Fibroblast of mammary gland (primary cell): ENCODE measurements around the gene NUSAP1.
"Not testable (repeated sequence)": the region's sequence is repeated elsewhere in the genome, so short reads cannot be mapped to it uniquely, and the experiment has no call there.

ENCODE experiments used
- DNase-seq: peaks from one replicate; pipeline ENCODE4 v3.0.0-alpha.2; 2010; ENCODE audit warnings: low read depth
- H3K4me3 ChIP-seq: 2 replicates; pipeline ENCODE4 v1.5.1; 2011; ENCODE audit warnings: low read depth, mild to moderate bottlenecking, low read length, moderate library complexity; ENCODE audit not compliant: control insufficient read depth
- TF ChIP-seq, protein P1 (sequence below): conservative IDR thresholded peaks from 2 replicates; pipeline ENCODE4 v1.5.1; 2011; ENCODE audit warnings: low read depth, low read length, inconsistent platforms; ENCODE audit not compliant: control insufficient read depth, insufficient read depth

NUSAP1 gene

GRCh38 chr15:41332194-41333025, at the start of gene NUSAP1, which contains the start of gene OIP5:
Gene NUSAP1, plus strand, starts transcription at chr15:41332881. Its CDS starts 77 bp downstream, at chr15:41332958.
Gene OIP5, minus strand, starts transcription at chr15:41332591. Its CDS starts 30 bp downstream, at chr15:41332561.
- H3K4me3 ChIP-seq, result peak within 1 kb of the TSS; percentile 76
- DNase-seq, result peak; percentile 100
- TF ChIP-seq, protein P1, sequence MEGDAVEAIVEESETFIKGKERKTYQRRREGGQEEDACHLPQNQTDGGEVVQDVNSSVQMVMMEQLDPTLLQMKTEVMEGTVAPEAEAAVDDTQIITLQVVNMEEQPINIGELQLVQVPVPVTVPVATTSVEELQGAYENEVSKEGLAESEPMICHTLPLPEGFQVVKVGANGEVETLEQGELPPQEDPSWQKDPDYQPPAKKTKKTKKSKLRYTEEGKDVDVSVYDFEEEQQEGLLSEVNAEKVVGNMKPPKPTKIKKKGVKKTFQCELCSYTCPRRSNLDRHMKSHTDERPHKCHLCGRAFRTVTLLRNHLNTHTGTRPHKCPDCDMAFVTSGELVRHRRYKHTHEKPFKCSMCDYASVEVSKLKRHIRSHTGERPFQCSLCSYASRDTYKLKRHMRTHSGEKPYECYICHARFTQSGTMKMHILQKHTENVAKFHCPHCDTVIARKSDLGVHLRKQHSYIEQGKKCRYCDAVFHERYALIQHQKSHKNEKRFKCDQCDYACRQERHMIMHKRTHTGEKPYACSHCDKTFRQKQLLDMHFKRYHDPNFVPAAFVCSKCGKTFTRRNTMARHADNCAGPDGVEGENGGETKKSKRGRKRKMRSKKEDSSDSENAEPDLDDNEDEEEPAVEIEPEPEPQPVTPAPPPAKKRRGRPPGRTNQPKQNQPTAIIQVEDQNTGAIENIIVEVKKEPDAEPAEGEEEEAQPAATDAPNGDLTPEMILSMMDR, result no peak

- not testable (repeated sequence) for DNase-seq
- H3K4me3 ChIP-seq, result peak overlapping the region; percentile 82
Observed at GRCh38 chr15:41282980-41283652, 49.6 kb upstream of the NUSAP1 start.

- TF ChIP-seq, protein P1, result no peak
- peak; percentile 99 for DNase-seq
- H3K4me3 ChIP-seq, result peak overlapping the region; percentile 82
Observed at GRCh38 chr15:41283653-41284426, 48.8 kb upstream of the NUSAP1 start.

- DNase-seq, result peak; percentile 29
- TF ChIP-seq, protein P1, result no peak
- H3K4me3 ChIP-seq, result peak overlapping the region; percentile 82
Observed at GRCh38 chr15:41284427-41285177, 48.1 kb upstream of the NUSAP1 start.

DNA sequence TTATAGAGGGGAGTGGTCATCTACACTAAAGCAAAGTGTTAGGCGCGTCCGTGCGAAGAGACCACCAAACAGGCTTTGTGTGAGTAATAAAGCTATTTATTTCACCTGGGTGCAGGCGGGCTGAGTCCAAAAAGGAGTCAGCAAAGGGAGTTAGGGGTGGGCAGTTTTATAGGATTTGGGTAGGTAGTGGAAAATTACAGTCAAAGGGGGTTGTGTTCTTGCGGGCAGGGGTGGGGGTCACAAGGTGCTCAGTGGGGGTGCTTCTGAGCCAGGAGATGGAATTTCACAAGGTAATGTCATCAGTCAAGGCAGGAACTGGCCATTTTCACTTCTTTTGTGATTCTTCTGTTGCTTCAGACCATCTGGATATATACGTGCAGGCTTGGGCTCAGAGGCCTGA, 47.4 kb upstream of the NUSAP1 start:
- DNase-seq, result no peak
- H3K4me3 ChIP-seq, result peak overlapping the region; percentile 82
- TF ChIP-seq, protein P1, result no peak

GRCh38 chr15:41286665-41287333, 45.9 kb upstream of the NUSAP1 start:
- DNase-seq, result peak; percentile 74
- no peak overlapping the region for H3K4me3 ChIP-seq
- TF ChIP-seq, protein P1, result no peak
